Nucleus accumbens (tissue), 56 donors: Measurements from ENCODE around the gene FHOD3.
"Not testable (repeated sequence)": the region's sequence is repeated elsewhere in the genome, so short reads cannot be mapped to it uniquely, and the experiment has no call there.

Experiments used
- DNase-seq, 56 donors: peaks; one replicate each; lab custom pipeline; 2025; lab: John Stamatoyannopoulos, UW

Gene FHOD3

GRCh38 chr18:36348331-36348730 is 50.8 kb downstream of the FHOD3 start:
- DNase-seq = no peak

- DNase-seq = no peak
These were observed 51.5 kb downstream of the FHOD3 start for GRCh38 chr18:36348971-36349417.

GRCh38 chr18:36349552-36349951 is 52.0 kb downstream of the FHOD3 start:
- no peak for DNase-seq

- DNase-seq = no peak
These were observed 52.7 kb downstream of the FHOD3 start for GRCh38 chr18:36350251-36350651.

GRCh38 chr18:36350839-36351469 is 53.4 kb downstream of the FHOD3 start:
- DNase-seq = no peak

GRCh38 chr18:36352384-36352783 is 54.9 kb downstream of the FHOD3 start:
- DNase-seq = peak in 19 of 56 donors; percentile 4 to 59 (median 23)

- no peak for DNase-seq
These were observed 57.5 kb downstream of the FHOD3 start for GRCh38 chr18:36354989-36355388.

- DNase-seq = no peak
These were observed 58.0 kb downstream of the FHOD3 start for GRCh38 chr18:36355511-36355910.

- DNase-seq = not testable (repeated sequence)
These were observed 59.2 kb downstream of the FHOD3 start for GRCh38 chr18:36356741-36357140.

- no peak for DNase-seq
These were observed 60.6 kb downstream of the FHOD3 start for GRCh38 chr18:36358141-36358540.

GRCh38 chr18:36360256-36360909 is 62.9 kb downstream of the FHOD3 start:
- no peak for DNase-seq

GRCh38 chr18:36364911-36365624 is 67.6 kb downstream of the FHOD3 start:
- no peak for DNase-seq

- no peak for DNase-seq
These were observed 68.6 kb downstream of the FHOD3 start for GRCh38 chr18:36365836-36366775.

GRCh38 chr18:36366994-36367839 is 69.7 kb downstream of the FHOD3 start:
- DNase-seq = no peak

- DNase-seq = no peak
These were observed 71.4 kb downstream of the FHOD3 start for GRCh38 chr18:36368889-36369288.

- no peak for DNase-seq
These were observed 75.4 kb downstream of the FHOD3 start for GRCh38 chr18:36372903-36373311.

- DNase-seq = no peak
These were observed 76.7 kb downstream of the FHOD3 start for GRCh38 chr18:36374262-36374661.

- DNase-seq = no peak
These were observed 77.6 kb downstream of the FHOD3 start for GRCh38 chr18:36375118-36375517.

GRCh38 chr18:36376361-36376760 is 78.8 kb downstream of the FHOD3 start:
- peak in 1 of 56 donors; percentile 16 for DNase-seq

- DNase-seq = no peak
These were observed 80.1 kb downstream of the FHOD3 start for GRCh38 chr18:36377626-36378025.
